Fibroblast of skin of scalp (primary cell): ENCODE data around the gene SRSF7.
"Not testable (repeated sequence)": the region's sequence is repeated elsewhere in the genome, so short reads cannot be mapped to it uniquely, and the experiment has no call there.

Experiments
- DNase-seq: peaks from one replicate; pipeline ENCODE4 v3.0.0-alpha.2; 2013

Gene SRSF7

DNA sequence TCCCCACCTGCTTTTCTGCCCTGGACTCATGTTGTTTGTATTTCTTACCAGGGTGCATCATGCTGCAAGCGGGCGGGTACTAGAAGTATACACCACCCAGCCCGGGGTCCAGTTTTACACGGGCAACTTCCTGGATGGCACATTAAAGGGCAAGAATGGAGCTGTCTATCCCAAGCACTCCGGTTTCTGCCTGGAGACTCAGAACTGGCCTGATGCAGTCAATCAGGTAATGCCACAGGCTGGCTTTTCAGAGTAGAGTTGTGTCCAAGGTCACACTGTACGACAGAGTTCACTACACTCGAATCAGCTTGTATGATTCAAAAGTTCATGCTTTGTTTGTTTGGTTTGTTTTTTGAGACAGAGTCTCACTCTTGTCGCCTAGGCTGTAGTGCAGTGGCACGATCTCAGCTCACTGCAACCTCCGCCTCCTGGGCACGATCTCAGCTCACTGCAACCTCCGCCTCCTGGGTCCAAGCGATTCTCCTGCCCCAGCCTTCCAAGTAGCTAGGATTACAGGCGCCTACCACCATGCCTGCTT, 19.4 kb downstream of the SRSF7 start:
- no peak for DNase-seq

DNA sequence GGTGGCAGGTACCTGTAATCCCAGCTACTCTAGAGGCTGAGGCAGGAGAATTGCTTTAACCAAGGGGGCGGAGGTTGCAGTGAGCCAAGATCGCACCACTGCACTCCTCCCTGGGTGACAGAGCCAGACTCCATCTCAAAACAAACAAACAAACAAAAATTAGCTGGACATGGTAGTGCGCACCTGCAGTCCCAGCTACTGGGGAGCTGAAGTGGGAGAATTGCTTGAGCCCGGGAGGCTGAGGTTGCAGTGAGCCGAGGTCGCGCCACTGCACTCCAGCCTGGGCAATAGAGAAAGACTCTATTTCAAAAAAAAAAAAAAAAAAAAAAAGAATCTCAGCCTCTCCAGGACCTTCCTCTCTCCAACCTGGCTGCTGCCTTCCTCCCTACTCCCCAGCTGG, 20.1 kb downstream of the SRSF7 start:
- DNase-seq: no peak

DNA sequence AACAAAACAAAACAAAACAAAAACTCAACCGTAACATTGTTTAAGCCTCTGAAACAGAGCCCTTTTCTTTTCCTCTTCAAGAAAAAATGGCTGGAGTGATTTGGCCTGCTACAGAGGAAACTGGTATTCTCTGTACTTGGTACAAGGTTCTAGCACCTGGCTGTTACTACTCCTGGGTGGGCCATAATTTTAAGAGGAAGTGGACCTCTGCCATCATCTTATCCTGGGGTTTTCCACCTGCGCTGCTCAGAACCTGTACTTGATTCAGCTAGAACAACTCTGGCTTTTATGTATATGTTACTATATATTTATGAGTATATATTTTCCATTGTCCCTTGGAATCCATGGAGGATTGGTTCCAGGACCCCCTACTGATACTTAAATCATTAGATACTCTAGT, 22.5 kb downstream of the SRSF7 start:
- DNase-seq: no peak

DNA sequence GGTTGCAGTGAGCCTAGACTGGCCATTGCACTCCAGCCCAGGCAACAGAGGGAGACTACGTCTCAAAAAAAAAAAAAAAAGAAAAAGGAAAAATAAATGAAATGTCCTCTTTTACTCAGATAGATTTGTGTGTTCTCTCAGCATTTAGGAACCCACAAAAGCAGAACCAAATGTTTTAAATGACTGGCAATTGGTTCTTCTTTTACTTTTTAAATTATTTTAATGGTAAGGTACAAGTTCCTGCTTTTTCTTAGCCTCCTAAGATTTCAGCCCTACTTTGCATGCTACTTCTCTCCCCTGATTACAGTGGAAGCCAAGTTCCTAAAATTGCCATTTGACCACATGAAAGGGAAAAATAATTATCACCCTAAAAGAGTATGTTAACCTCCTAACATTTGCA, 23.5 kb downstream of the SRSF7 start:
- no peak for DNase-seq

DNA sequence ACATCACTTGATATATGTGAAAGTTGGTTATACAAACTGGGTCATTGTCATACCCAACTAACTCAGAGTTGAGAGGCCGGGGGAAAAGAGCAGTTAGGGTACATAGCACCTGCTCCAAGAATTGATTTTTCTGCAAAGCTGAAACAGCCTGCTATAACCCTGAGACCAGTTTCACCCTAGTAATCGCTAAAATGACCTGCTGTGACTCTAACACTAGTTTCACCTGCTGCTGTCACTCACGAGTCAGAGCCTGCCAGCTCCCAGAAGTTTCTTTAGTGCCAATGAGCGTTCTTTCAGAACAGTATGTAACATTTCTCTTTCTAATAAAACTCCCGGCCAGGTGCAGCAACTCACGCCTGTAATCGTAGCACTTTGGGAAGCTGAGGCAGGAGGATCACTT, 28.0 kb downstream of the SRSF7 start:
- no peak for DNase-seq

DNA sequence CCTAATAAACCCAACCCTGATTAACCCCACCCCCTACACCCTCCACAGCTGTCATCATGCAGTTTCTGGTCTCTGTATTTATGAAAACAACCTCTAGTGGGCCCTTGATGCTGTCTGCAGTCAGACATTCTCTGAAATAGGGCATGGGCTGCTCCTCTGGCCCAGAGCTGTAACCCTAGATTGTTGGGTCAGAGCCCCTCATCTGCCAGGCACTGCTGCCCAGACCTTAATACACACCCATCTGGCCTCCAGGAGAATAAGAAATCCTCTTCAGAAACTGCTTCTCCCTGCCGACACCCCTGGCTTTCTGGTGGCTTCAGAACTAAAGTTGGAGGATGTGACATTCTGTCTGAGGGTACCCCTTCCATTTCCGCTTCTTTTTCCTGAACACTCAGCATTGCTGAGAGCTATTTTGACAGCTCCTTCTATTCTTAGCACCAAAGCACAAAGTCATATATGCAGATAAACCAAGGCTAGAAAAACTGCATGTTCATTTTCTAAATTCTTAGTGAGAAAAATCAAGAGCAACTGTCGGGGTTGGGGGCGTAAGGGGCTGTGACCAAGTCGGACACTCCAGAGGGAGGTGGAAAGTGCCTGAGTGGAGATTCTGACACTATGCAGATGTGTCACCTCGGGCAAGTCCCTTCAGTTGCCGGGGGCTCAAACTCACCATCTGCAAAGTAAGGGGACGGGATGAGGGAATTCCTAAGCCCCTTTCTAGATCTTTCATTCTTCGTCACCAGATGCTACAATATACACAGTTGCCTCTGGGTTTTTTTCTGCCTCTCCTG, 28.7 kb downstream of the SRSF7 start:
- DNase-seq: no peak

DNA sequence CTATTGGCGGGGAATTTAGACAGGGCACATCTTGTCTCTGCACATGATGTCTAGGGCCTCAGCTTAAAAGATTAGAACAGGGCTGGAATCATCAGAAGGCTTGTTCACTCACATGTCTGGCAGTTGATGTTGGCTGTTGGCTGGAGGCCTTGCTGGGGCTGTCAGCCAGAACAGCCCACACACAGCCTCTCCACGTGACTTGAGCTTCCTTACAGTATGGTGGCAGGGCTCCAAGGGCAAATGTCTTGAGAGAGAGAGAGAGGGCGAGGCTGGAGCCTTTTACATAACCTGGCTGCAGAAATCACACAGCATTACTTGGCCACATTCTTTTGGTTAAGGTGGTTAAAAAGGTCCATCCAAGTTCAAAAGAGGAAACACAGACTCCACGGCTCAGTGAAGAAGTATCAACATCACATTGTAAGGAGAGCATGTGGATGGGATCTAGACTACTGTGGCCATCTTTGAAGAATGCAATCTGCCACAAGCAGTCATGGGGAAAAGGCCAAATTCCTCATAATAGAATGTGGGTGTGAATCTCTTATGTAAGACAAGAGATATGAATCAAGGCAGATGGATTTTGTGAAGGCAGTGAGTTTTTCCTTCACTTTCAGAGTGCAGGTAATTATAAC, 30.4 kb downstream of the SRSF7 start:
- DNase-seq: peak; percentile 84

DNA sequence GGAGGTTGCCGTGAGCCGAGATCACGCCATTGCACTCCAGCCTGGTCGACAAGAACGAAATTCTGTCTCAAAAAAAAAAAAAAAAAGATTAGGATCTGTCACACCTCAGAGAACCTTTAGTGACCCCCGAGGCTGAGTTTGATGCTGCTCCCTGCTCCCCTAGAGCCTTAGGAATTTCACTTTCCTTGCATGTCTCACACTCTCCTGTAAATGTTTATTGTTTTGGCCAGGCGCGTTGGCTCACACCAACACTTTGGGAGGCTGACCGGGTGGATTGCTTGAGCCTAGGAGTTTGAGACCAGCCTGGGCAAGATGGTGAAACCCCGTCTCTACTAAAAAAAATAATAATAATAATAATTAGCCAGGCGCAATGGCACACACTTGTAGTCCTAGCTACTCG, 31.5 kb downstream of the SRSF7 start:
- DNase-seq: no peak

DNA sequence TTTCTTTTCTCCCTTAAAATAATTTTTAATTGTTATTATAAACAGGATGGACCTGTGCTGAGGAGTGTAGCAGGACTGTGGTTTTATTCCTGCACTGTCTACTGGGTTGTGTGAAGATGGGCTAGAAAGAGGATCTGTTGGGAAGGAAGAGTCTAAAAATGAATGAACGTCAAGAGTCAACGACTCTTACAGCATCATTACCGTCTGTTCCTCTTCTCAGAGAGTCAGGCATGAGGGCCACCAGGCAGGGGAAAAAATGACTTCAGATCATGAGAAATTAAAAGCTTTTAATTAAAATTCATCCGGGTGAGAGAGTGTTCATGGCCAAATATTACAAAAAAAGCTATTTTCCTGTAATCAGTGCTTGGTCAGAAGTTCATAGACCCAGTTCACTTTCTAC, 32.6 kb downstream of the SRSF7 start:
- DNase-seq: no peak

DNA sequence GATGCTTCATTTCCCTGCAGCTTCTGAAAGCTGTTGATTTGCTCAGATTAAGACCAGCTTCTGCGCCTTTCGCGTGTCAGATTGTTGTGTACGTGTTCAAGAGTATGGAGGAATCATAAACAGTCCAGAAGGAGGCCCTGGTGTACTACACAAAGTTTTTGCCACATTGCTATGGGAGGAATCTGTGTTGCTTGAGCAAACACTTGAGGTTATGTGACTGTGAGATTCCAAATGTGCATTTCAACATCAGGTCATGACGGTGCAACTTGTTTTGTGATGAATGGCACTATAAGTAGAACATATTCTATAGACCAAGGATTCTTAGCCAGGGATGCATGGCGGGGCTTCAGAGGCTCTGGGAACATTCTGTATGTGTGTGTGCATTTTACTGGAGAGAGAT, 35.0 kb downstream of the SRSF7 start:
- peak; percentile 71 for DNase-seq

DNA sequence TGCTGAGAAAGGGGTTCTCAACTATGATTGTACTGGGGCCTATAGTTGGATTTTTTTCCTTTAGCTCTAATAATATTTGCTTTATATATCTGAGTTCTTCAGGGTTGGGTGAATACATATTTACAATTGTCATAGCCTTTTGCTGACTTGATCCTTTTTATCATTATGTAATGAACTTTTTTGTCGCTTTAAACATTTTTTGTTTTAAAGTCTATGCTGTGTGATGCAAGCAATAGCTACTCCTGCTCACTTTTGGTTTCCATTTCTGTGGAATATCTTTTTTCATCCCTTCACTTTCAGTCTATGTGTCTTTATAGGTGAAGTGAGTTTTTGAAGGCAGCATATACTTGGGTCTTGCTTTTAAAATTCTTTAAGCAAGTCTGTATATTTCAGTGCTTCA, 36.2 kb downstream of the SRSF7 start:
- not testable (repeated sequence) for DNase-seq

DNA sequence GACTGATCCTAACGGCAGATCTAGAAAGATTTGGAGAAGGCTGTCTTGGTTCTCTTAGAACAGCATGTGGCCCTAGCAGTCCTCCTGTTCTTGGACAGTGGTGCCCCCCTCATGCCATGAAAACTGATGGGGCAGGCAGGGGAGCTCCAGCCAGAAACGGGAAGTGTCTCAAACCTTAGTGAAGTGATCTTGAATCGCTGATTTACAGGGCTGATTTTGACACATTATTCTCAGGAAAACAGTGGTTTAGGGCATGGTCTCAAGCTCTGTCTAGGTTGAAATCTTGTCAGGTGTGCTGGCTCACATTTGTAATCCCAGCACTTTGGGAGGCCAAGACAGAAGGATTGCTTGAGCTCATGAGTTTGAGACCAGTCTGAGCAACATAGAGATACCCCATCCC, 37.8 kb downstream of the SRSF7 start:
- DNase-seq: no peak

DNA sequence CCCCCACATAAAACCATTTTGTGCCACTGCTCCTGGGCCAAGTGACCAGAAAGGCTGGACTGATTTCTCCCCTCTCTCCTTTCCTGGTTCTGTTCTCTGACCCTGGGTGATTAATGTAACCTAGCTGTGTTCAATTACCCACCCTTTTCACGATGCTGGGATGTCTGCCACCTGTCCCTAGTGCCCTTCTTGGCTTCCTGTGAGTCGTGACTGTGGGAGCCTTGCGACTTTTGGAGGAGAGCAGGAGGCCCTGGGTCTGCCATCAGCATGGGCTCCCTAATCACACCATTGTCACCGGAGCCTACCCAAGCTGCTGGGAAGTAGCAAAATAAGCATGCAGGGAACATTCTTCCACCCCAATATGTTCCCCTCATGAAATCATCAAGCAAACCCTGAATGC, 38.3 kb downstream of the SRSF7 start:
- DNase-seq: no peak

DNA sequence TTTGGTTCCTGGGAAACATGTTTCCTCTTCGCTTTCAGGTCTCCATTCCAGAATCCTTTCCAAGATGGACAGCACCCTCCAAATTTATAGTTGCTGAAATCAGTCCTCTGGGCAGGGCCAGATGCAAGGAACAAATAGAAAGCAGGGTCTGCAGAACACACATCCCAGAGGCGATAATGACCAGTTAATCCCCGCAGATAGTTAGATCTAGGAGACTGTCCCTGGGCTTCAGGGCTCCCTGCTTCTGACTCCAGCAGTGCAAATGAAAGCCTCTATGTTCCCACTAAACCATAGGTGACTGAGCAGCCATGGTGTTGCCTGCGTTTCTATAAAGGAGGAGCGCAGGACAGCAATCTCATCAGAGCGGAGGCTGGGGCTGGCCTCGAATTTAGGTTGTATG, 38.7 kb downstream of the SRSF7 start:
- DNase-seq: no peak

DNA sequence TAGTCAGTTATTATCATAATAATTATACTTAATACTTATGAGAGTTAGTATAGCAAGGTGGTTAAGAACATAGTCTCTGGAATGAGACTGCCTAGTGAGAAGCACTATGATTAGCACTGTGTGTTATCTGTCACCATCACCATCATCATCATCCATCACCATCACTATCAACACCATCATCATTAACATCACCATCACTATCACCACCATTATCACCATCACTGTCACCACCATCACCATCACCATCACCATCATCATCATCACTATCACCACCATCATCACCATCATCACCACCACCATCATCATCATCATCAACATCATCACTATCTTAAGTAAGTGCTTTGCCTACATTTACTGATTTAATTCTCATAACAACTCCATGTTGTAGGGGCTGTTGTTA, 39.6 kb downstream of the SRSF7 start:
- no peak for DNase-seq

DNA sequence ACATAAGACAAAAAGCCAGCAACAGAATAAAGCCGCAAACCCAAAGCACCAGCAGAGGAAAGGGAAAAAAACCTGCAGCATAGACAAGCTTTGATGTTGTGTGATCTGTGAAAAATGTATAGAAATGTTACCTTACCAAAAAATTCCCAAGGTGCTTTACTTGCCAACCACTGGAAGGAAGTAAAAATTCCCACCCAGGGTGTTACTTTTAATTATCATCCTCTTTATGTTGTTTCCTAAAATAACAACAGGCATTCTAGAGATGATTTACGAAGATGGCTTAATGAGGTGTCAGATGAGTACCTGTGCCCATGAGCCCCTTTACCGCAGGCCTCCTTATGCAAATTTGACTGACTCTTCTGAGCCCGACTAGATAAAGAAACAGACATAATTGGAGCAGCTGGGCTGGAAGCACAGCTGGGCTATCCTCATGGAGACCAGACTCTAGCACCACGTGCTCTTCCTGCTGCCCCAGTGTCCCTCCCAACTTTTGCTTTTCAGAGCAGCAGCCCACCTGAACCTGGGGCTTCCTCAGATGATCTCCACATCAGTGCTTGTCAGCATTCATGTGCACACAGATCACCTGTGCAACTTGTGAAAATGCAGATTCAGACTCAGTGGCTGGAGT, 41.5 kb downstream of the SRSF7 start:
- no peak for DNase-seq

DNA sequence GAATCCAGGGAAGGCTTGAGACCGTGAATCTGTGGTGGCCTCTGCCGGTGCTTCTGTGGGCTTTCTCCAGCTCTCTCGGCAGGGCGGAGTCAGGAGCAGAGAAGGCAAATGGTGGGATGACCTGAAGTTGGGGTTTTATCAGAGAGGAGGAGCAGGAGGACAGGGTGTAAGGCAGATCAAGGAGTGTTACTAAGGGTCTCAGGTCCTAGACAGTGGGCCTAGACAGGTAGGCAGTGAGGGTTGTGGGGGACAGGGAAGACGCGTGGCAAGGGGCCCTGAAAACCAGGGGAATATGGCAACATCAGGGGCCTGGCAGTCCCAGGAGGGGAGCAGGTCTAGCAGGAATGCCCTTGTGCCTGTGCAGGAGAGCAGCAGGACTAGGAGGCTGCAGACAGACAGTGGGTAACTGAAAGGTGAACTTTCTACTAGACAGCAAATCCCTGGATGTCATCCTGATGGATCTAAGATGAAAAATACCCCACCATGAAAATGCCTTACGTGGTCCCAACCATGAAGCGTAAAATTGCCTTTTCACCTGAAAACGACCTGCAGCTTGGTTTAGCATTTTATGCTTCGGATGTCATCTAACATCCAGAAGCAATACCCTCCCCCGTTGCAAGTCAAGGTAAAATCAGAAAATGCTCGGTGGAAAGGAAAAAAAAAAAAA, 42.1 kb downstream of the SRSF7 start:
- DNase-seq: no peak

DNA sequence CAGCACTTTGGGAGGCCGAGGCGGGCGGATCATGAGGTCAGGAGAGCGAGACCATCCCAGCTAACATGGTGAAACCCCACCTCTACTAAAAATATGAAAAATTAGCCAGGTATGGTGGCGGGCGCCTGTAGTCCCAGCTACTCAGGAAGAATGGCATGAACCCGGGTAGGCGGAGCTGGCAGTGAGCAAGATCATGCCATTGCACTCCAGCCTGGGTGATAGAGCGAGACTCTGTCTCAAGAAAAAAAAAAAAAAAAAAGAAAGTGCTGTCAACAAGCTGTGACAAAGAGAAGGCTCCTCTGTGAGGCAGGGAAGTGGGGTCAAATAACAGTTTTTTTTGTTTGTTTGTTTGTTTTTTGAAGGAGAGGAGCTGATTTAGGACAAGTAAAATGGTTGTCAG, 42.7 kb downstream of the SRSF7 start:
- DNase-seq: not testable (repeated sequence)

DNA sequence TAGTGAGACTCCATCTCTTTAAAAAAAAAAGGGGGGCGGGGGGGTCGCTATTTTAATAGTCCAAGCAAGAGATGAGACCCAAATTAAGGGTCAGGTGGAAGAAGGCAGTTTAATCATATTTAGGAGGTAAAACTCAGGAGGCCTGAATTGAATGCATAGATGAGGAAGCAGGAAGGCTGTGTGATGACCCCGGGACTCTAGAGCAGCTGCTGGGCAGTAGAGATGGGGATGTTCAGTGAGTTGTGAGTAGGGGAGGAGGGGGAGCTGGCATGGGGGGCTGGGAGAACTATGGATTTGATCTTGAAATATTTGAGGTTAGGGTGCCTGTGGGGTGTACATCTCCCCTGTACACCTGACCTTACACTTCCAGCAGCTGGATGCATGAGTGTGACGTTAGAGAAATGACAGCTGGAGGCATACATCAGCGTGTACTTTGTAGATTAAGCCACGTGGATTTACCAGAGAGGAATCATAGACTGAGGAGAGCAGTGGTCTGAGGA, 44.3 kb downstream of the SRSF7 start:
- no peak for DNase-seq

DNA sequence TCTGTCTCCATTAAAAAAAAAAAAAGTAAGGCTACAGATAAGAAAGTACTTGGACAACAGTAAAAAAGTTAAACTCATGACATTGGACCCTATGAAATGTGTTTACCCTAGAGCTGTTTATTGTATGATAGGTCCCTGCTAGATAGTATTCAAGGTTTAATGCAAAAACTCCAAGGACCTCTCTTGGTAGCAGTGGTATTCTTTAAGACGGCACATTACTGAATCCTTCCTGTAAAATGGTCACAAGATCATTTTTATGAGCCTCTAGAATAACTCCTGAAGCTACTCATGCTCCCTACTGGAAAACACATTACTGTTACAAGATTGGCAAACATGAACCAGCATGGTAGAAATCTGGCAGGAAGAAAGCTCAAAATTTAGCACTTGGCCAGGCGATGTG, 46.5 kb downstream of the SRSF7 start:
- DNase-seq: no peak

DNA sequence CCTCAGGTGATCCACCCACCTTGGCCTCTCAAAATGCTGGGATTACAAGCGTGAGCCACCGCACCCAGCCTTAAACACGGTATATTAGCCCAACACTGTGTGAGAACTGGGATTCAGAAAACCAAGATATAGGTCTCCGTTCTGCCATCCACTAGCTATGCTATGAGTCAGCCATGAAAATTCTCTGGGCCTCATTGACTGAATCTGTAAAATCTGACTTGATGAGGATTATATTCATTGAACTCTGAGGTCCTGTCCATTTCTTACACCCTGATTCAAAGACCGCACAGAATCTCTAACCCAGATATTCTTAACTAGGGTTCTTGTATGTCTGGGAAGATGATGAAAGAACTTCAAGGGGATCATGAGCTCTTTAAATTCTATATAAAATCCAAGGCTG, 47.8 kb downstream of the SRSF7 start:
- DNase-seq: peak; percentile 58

DNA sequence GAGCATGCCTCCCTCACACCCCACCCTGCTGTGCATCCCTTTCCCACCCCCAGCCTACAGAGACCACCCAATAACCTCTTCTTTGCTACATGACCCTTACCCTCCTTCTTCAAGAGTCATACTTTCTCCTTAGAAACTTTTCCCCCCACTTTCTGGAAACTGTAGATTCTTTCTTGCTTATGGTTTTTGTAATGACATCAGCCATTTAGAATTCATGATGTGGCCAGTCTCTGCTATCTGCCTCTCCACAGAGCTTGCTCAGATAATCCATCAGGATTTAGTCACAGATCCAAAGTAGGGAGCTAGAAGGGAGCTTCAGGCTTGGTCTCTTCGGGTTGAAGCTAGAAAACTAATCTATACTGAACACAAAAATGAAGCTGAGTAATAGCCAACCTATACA, 48.7 kb downstream of the SRSF7 start:
- peak; percentile 96 for DNase-seq

DNA sequence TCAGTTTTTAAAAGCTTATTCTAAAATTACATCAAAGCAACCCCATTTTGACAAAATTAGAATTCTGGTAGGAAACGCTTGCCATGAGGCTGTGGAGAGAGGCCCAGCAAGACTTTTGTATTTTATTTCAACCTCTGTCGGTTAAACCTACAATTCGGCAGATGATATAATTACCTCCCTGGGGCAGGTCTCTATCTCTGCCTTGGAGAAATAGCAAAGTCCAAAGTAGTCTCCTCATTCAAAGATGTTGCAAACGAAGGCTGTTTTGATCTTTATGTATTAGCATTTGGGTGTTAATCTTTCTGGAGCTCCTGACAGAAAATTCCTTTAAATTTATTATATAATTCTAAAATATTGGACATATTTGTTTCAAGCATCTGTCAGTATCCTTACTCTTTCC, 49.6 kb downstream of the SRSF7 start:
- no peak for DNase-seq
